GM04503 (cell line): Measurements from ENCODE around the gene MTMR1.

Experiments used
- DNase-seq: peaks from one replicate; pipeline ENCODE4 v3.0.0-alpha.2; 2012; ENCODE audit warnings: low read depth

The MTMR1 gene

GRCh38 chrX:150762258-150763165, 69.3 kb downstream of the MTMR1 start:
- no peak for DNase-seq

- no peak for DNase-seq
Observed at GRCh38 chrX:150763303-150763797, 70.2 kb downstream of the MTMR1 start.

GRCh38 chrX:150763810-150764209, 70.6 kb downstream of the MTMR1 start:
- no peak for DNase-seq

GRCh38 chrX:150765237-150765636, 72.0 kb downstream of the MTMR1 start:
- no peak for DNase-seq

- DNase-seq, result no peak
Observed at GRCh38 chrX:150765782-150766350, 72.7 kb downstream of the MTMR1 start.

GRCh38 chrX:150766351-150767044, 73.3 kb downstream of the MTMR1 start:
- DNase-seq, result no peak

GRCh38 chrX:150767045-150767395, 73.8 kb downstream of the MTMR1 start:
- no peak for DNase-seq

GRCh38 chrX:150767475-150768131, 74.4 kb downstream of the MTMR1 start:
- peak; percentile 58 for DNase-seq

GRCh38 chrX:150768132-150768485, 74.9 kb downstream of the MTMR1 start:
- DNase-seq, result no peak

- DNase-seq, result no peak
Observed at GRCh38 chrX:150768580-150769190, 75.5 kb downstream of the MTMR1 start.

- no peak for DNase-seq
Observed at GRCh38 chrX:150769408-150769807, 76.2 kb downstream of the MTMR1 start.

- no peak for DNase-seq
Observed at GRCh38 chrX:150770623-150771022, 77.4 kb downstream of the MTMR1 start.

GRCh38 chrX:150771116-150771515, 77.9 kb downstream of the MTMR1 start:
- DNase-seq, result no peak

GRCh38 chrX:150772150-150772970, 79.2 kb downstream of the MTMR1 start:
- no peak for DNase-seq

- DNase-seq, result no peak
Observed at GRCh38 chrX:150773117-150773516, 79.9 kb downstream of the MTMR1 start.

- no peak for DNase-seq
Observed at GRCh38 chrX:150773634-150774033, 80.4 kb downstream of the MTMR1 start.

- no peak for DNase-seq
Observed at GRCh38 chrX:150774798-150775568, 81.8 kb downstream of the MTMR1 start.

- DNase-seq, result no peak
Observed at GRCh38 chrX:150775569-150776350, 82.6 kb downstream of the MTMR1 start.

GRCh38 chrX:150777328-150777992, 84.3 kb downstream of the MTMR1 start:
- no peak for DNase-seq
